Smooth muscle cell of the coronary artery (primary cell): Measurements from ENCODE around the gene ESPNL. TPM values are rescaled to one million over a fixed set of nuclear protein-coding genes. Genes with fewer than 3 reads are reported as not detected.

Source experiments
- total RNA-seq: library from RNA; depleted of rRNA; stranded (reverse); fragments of >200 nt; gene quantifications from 2 replicates; pipeline ENCODE4 v1.2.3, GENCODE V29; 2014; ENCODE audit warnings: low replicate concordance

Gene ESPNL, protein sequence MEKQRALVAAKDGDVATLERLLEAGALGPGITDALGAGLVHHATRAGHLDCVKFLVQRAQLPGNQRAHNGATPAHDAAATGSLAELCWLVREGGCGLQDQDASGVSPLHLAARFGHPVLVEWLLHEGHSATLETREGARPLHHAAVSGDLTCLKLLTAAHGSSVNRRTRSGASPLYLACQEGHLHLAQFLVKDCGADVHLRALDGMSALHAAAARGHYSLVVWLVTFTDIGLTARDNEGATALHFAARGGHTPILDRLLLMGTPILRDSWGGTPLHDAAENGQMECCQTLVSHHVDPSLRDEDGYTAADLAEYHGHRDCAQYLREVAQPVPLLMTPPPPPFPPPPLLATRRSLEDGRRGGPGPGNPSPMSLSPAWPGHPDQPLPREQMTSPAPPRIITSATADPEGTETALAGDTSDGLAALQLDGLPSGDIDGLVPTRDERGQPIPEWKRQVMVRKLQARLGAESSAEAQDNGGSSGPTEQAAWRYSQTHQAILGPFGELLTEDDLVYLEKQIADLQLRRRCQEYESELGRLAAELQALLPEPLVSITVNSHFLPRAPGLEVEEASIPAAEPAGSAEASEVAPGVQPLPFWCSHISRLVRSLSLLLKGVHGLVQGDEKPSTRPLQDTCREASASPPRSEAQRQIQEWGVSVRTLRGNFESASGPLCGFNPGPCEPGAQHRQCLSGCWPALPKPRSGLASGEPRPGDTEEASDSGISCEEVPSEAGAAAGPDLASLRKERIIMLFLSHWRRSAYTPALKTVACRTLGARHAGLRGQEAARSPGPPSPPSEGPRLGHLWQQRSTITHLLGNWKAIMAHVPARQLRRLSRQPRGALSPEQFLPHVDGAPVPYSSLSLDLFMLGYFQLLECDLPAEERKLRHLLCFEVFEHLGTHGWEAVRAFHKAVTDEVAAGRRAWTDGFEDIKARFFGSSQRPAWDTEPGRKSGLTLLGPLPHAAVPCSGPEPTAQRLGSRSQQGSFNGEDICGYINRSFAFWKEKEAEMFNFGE
- total RNA-seq = 0.08 and 0.35 TPM in 2 replicates

DNA sequence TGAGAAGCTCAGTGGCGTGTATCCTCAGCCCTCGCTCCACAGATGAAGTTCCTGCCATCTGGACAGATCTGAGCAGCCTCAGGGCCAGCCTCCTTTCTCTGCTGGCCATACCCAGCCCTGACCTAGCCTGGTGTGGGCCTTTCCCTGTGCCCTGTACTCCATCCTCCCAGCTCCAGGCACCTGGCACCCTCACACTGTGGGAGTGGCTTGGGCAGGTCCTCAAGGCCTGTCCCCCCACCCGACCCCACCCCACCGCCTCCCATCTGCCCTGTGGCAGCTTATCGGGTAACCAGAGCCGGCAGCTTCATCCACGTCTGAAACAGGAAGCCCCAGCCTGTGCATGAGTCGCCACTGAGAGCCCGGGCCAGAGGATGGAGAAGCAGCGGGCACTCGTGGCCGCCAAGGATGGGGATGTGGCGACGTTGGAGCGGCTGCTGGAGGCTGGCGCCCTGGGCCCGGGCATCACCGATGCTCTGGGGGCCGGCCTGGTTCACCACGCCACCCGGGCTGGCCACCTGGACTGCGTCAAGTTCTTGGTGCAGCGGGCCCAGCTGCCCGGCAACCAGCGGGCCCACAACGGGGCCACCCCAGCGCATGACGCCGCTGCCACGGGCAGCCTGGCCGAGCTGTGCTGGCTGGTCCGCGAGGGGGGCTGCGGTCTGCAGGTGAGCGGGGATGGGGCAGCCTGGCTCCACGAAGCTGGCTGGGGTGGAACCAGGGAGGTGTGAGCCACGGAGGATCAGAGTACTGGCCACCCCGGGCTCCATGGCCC is at the start of gene ESPNL:
Gene ESPNL (plus strand): TSS at position 292 of the 772 bp plus-strand sequence. CDS start 80 bp downstream, at position 372.

DNA sequence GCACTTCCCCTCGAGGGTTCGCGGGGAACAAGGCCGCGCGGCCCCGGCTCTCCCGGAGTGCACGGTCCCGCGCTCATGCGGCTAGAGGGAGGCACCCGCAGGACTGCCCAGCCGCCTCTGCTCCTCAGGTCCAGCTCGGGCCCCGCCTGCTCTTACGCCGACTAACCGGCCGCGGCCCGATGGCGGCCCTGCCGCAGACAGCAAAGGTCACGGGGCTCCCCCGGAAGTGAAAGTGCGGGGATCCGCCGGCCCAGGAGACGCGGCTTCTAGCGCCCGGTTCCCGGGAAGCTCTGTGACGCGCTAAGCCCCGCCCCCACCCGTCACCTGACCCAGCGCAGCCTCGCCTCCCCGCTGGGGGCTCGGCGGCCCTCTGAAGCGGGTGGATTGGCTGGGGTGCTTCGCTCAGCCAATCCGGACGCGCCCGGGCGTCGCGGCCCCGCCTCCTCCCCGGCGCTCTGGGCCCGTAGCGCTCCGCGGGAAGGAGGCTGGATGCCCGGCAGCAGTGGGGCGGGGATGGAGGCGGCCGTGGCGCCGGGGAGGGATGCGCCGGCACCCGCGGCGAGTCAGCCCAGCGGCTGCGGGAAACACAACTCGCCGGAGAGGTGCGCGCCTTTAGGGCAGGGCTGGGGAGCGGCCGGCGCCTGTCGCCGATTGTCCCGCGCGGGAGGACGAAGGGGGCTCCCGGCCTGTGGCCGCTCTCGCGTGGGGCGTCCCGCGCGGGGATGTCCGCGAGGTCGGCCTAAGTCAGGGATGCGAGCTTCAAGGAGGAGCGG is 39.4 kb upstream of the ESPNL start, which contains the start of gene SCLY:
Gene SCLY (plus strand): TSS at position 460 of the 773 bp plus-strand sequence. CDS start 54 bp downstream, at position 514.

DNA sequence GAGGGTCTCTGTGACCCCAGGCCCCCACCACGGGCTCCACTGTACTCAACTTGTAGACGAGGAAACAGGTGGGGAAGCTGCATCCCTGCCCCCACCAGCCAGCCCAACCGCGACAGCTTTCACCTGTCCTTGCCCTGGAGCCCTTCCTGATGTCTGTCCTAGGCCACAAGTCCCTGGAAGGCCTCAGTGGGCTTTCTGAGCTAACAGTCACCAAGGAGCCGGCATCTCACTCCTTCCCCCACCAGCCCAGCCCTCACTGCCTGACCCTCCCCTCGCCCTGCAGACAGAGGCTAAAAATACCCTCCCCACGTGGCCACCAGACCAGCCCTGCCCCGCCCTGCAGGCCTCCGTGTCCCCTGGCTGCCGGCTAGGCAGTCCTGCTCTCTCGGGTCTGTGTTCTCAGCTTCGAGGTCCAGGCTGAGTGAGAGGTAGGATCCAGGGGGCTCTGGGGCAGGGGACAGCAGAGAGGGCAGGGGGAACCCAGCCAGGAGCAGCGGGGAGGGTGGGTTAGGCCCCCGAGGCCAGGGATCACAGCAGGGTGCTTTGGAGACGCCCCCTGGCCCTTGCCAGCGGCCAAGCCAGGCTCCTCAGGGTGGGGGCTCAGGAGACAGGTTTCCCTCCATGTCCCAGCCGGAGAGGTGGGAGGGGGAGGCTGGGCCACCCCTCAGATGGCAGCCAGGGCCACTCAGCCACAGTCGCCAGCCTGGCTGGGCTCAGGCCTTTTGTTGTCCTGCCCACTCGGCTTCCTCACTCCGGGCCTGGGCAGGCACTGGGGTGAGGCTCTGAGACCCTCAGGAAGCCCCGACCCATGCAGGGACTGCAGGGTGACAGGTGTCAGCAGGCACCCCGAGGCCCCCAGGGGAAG is 38.4 kb downstream of the ESPNL start, which contains the start of gene KLHL30:
Gene KLHL30 (plus strand): TSS at position 338 of the 865 bp plus-strand sequence. CDS start 2,087 bp downstream, outside the sequence.

DNA sequence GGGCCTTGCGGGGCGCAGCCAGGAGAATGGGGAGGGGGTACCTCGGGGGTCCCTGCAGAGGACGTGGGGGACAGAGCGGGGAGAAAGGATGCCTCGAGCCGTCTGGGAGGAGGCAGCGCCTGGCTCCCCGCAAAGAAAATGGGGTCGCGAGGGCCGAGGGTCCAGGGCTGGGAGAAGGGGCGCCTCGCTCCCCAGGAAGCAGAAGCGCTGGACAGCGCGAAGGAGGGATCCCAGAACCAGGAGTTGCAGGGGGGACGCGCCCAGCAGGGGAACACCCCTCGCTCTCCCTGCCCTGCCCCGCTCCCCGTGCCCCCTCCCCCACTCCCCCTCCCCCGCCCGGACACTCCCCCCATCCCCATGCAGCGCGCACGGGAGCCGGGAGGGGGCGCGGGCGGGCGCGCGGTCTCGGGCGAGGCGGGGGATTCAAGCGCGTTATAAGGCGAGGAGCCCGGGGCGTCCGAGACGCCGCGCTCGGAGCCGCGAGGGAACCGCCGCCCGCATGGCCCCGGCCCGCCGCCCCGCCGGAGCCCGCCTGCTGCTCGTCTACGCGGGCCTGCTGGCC is 58.5 kb downstream of the ESPNL start, which contains the start of gene ERFE:
Gene ERFE (plus strand): TSS at position 462 of the 562 bp plus-strand sequence. CDS start 38 bp downstream, at position 500.

Other genes starting within 250 kb of the ESPNL start
- gene RAMP1, start 240.7 kb upstream of the ESPNL start, total RNA-seq = 0.83 and 1.6 TPM in 2 replicates
- 35.6 and 37.9 TPM in 2 replicates for gene UBE2F, start 133.3 kb upstream of the ESPNL start, total RNA-seq
- 11.7 and 16.8 TPM in 2 replicates for gene SCLY, start 39.3 kb upstream of the ESPNL start, total RNA-seq
- gene KLHL30, start 38.3 kb downstream of the ESPNL start, total RNA-seq = 0.59 and 2.5 TPM in 2 replicates
- gene ERFE, start 58.6 kb downstream of the ESPNL start, total RNA-seq = 0.82 TPM in 1 of 2 replicates, not detected in the other
- gene ILKAP, start 103.4 kb downstream of the ESPNL start, total RNA-seq = 15.4 and 24.5 TPM in 2 replicates
- gene HES6, start 139.7 kb downstream of the ESPNL start, total RNA-seq = 1.7 TPM in 1 of 2 replicates, not detected in the other
- 2.6 and 3.3 TPM in 2 replicates for gene PER2, start 188.3 kb downstream of the ESPNL start, total RNA-seq
- 7.9 and 24.2 TPM in 2 replicates for gene TRAF3IP1, start 220.2 kb downstream of the ESPNL start, total RNA-seq